Measurements from ENCODE around the gene TSC2.
"Not testable (repeated sequence)": the region's sequence is repeated elsewhere in the genome, so short reads cannot be mapped to it uniquely, and the experiment has no call there.

The TSC2 gene

GRCh38 chr16:2124694-2125444 is 77.1 kb downstream of the TSC2 start:
- not testable (repeated sequence) for DNase-seq

- DNase-seq, result not testable (repeated sequence)
Measured at GRCh38 chr16:2125609-2126008, 77.8 kb downstream of the TSC2 start.

GRCh38 chr16:2126161-2126743 is 78.5 kb downstream of the TSC2 start:
- not testable (repeated sequence) for DNase-seq

- DNase-seq, result not testable (repeated sequence)
Measured at GRCh38 chr16:2126928-2127556, 79.3 kb downstream of the TSC2 start.

GRCh38 chr16:2127630-2128280 is 80.0 kb downstream of the TSC2 start:
- DNase-seq, result peak; percentile 47

- DNase-seq, result not testable (repeated sequence)
Measured at GRCh38 chr16:2129251-2129650, 81.5 kb downstream of the TSC2 start.

GRCh38 chr16:2129890-2130447 is 82.2 kb downstream of the TSC2 start:
- DNase-seq, result not testable (repeated sequence)

GRCh38 chr16:2133797-2134196 is 86.0 kb downstream of the TSC2 start:
- DNase-seq, result not testable (repeated sequence)

- DNase-seq, result not testable (repeated sequence)
Measured at GRCh38 chr16:2135071-2135470, 87.3 kb downstream of the TSC2 start.

- peak; percentile 100 for DNase-seq
Measured at GRCh38 chr16:2135770-2136490, 88.1 kb downstream of the TSC2 start, which contains the start of gene PKD1. TSS of gene PKD1 (minus strand) at chr16:2135898. CDS start at chr16:2135689, 209 bp downstream.
